ENCODE results near the gene CCT3.

DNA sequence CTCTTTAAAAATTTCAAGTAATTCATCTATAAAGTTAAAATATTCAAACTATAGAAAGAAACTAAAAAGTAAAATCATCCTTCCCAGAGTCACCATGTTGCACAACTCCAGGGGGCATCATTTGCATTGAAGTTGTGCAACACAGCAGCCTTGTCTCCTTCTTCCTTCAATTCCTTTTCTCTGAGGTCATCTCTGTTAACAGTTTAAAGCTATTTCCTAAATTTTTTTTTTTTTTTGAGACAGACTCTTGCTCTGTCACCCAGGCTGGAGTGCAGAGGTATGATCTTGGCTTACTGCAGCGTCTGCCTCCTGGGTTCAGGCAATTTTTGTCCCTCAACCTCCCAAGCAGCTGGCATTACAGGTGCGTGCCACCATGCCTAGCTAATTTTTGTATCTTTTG, 38.1 kb upstream of the CCT3 start:
- TF ChIP-seq, protein P1, sequence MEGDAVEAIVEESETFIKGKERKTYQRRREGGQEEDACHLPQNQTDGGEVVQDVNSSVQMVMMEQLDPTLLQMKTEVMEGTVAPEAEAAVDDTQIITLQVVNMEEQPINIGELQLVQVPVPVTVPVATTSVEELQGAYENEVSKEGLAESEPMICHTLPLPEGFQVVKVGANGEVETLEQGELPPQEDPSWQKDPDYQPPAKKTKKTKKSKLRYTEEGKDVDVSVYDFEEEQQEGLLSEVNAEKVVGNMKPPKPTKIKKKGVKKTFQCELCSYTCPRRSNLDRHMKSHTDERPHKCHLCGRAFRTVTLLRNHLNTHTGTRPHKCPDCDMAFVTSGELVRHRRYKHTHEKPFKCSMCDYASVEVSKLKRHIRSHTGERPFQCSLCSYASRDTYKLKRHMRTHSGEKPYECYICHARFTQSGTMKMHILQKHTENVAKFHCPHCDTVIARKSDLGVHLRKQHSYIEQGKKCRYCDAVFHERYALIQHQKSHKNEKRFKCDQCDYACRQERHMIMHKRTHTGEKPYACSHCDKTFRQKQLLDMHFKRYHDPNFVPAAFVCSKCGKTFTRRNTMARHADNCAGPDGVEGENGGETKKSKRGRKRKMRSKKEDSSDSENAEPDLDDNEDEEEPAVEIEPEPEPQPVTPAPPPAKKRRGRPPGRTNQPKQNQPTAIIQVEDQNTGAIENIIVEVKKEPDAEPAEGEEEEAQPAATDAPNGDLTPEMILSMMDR (IDR thresholded peaks at IDR 0.05; ENCODE audit: low read length) = no peak
- no peak for TF ChIP-seq EZH2 (optimal IDR thresholded peaks at IDR 0.05; ENCODE audit: low read depth, low read length)

Measured in MM.1S (cell line).